Stimulated activated CD8-positive, alpha-beta memory T cell treated with anti-CD3 and anti-CD28 coated beads, Interleukin-7, amount 100 ng/mL, for 1 hour (primary cell): Measurements from ENCODE around the gene RNF34.
"Not testable (repeated sequence)": the region's sequence is repeated elsewhere in the genome, so short reads cannot be mapped to it uniquely, and the experiment has no call there.

ENCODE experiments used
- DNase-seq, 2 donors: peaks; one replicate each; pipeline ENCODE4 v3.0.0-alpha.2; 2020; ENCODE audit warnings: low read depth in 2 of 2

RNF34 gene

GRCh38 chr12:121399391-121400331 lies at the start of gene RNF34:
Gene RNF34, plus strand, starts transcription at chr12:121400118. Its CDS starts 95 bp downstream, at chr12:121400213.
- peak; percentile 93 to 94 for DNase-seq

DNA sequence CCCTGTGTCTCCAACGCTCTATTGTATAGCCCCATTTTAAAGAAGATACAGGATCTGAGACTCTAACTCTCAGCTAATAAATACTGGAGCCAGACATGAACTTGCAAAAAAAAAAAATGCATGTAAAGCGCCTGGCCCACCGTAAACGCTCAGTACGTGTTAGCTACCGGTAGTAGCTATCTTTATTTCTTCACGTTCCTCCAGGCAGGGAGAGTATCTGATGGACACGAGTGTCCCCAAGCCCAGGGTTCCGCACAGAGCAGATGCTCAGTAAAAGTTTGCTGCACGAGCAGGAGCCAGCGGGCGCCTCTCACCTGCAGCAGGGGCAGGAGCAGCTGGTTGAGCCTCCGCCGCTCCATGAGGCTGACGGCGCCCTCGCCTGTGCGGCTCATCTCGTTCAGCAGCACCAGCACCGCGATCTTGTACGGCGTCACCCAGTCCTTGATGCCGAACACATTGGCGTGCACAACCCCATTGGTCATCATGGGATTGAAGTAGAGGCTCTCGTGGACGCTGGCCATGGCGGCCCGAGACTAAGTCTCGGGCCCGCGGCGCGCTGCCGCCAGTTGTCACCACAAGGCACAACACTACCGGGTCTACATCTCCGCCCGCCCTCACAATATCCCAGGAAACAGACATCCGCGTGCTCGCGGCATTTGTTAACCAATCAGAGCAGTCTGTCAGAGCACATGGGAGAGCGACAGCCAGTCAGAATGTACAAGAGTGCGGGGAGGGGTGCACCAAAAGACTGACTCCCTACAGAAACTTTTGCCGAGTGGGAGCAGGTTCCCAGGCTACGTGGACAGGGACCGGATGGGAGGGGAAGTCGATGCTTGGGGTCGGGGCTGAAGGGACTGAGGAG lies 47.9 kb upstream of the RNF34 start, which contains the start of gene ANAPC5:
TSS of gene ANAPC5 (minus strand) at position 592 of the 862 bp plus-strand sequence. CDS start at position 521, 71 bp downstream.
- peak; percentile 74 to 75 for DNase-seq

GRCh38 chr12:121352682-121353018 lies 47.3 kb upstream of the RNF34 start:
- DNase-seq = no peak

GRCh38 chr12:121355818-121356217 lies 44.1 kb upstream of the RNF34 start:
- DNase-seq = no peak

GRCh38 chr12:121356657-121357056 lies 43.3 kb upstream of the RNF34 start:
- no peak for DNase-seq

DNA sequence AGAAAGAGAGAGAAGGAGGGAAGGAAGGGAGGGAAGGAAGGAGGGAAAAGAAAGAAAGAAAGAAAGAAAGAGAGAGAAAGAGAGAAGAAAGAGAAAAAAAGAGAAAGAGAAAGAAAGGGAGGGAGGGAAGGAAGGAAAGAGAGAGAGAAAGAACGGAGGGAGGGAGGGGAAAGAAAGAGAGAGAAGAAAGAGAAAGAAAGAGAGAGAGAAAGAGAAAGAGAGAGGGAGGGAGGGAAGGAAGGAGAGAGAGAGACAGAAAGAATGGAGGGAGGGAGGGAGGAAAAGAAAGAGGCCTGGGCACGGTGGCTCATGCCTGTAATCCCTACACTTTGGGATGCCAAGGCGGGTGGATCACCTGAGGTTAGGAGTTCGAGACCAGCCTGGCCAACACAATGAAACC lies 42.6 kb upstream of the RNF34 start:
- DNase-seq = no peak

DNA sequence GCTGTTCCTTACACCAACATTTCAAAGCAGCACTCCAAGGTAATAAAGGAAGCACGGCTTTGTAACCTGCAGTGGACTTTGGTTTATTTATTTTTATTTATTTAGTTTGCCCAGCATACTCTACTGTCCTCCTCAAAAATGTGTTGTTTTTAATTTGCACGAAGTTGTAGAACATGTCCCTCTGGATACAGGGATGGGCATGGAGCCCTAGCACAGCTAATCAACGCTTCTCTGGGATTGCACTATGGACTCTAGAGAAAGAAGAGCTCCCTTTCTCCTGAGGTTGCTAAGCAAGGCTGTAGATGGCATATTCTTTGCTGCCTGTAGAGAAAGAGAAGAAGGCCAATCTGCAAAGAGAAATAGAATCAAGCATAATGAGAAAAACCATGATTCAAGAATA lies 41.8 kb upstream of the RNF34 start:
- no peak for DNase-seq

DNA sequence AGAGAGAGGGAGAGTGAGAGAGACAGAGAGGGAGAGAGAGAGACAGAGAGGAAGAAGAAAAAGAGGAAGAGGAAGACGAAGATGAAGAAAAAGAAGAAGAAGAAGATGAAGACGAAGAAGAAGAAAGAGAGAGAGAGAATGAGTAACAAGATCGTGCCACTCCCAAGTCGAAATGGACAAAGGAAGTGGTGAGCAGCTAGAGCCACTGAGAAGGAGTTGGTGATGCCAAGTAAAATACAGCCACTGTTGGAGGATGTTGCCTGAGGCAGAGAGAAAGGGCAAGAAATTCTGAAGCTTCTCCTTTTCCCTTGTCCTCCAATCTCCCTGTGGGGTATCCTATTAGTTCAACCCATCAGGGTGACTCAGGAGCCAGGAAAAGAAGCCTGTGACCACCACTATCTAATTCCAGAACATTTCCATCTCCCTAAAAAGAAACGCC lies 35.2 kb upstream of the RNF34 start:
- no peak for DNase-seq

DNA sequence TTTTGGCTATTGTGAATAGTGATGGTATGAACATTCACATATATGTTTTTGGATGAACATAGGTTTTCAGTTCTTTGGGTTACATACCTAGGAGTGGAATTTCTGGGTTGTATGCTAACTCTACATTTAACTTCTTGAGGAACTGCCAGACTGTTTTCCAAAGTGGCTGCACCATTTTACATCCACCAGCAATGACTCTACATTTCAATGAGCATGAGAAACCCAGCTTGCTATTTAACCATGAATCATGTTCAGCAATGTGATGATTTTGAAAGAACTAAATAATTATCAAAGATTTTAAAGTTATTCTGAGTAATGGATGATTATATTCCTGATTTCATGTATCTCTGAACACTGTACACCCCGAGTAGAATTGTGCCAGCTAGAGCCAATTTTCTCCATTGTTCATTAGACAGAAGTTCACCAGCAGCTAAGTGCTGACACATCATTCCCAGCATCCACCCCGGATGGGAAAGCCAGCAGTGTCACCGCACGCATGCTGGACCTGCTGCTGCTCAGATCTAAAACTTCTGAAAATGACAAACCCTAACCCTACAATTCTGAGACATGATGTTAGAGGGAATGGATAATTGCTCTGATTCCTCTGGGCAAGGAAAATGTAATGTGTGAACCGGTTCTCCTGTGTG lies 34.4 kb upstream of the RNF34 start:
- no peak for DNase-seq

GRCh38 chr12:121366063-121366459 lies 33.9 kb upstream of the RNF34 start:
- DNase-seq = no peak

DNA sequence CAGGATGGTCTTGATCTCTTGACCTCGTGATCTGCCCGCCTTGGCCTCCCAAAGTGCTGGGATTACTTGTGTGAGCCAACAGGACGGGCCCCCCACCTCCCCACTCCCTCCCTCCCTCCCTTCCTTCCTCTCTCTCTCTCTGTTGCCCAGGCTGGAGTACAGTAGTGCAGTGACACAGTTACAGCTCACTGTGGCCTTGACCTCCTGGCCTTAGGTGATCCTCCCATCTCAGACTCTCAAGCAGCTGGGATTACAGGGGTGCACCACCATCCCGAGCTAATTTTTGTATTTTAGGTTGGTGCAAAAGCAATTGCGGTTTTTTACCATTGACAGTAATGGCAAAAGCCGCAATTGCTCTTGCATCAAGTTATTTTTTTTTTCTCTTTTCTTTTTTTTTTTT lies 28.5 kb upstream of the RNF34 start:
- DNase-seq = no peak

DNA sequence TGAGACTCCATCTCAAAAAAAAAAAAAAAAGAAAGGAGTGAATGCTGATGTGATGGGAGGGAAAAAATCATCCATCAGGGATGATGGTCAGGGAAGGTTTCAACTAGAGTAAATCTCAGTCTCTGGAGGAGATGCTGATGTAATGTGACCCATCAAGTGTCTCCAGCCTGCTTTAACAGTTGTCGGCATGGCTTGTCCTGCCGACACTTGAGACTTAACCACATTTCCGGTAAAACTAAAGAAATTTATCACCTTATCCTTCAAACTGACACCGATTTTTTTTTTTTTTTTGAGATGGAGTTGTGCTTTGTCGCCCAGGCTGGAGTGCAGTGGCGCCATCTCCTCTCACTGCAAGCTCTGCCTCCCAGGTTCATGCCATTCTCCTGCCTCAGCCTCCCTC lies 26.2 kb upstream of the RNF34 start:
- DNase-seq = no peak

- not testable (repeated sequence) for DNase-seq
Measured at GRCh38 chr12:121374336-121374735, 25.6 kb upstream of the RNF34 start.

- not testable (repeated sequence) for DNase-seq
Measured at GRCh38 chr12:121374945-121375584, 24.9 kb upstream of the RNF34 start.

DNA sequence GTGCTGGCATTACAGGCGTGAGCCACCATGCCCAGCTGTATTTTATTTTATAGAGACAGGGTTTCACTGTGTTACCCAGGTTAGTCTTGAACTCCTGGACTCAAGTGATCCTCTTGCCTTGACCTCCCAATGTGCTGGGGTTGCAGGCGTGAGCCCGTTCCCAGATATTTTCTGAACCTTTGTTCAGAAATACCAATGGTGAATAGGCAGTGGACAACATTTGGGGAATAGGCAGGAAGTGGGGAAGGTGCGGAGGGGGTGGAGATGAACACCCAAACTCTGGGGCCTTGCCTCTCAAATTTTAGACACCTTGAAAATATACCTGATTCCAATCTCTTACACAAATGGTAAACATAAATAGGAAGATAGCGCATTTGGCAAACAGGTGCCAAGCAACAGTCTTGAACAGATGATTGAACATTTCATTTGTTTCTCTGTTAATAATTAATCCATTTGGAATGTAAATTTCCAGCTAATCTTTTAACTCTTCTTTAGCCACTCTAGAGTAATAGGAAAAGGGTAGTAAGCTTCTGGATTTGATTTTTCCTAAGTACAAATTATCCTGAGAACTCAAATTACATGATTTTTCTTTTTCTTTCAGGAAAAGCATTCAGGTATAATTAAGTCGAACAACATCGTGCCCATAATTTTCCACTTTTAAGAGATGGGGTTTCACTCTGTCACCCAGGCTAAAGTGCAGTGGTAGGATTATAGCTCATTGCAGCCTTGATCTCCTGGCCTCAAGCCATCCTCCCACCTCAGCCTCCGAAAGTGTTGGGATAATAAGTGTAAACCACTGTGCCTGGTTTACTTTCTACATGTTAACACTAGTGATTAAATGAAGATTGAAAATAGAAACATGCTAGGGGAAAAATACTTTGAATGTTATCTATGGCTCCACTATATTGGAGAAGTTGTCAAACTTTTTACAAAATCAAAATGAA lies 22.9 kb upstream of the RNF34 start:
- no peak for DNase-seq

DNA sequence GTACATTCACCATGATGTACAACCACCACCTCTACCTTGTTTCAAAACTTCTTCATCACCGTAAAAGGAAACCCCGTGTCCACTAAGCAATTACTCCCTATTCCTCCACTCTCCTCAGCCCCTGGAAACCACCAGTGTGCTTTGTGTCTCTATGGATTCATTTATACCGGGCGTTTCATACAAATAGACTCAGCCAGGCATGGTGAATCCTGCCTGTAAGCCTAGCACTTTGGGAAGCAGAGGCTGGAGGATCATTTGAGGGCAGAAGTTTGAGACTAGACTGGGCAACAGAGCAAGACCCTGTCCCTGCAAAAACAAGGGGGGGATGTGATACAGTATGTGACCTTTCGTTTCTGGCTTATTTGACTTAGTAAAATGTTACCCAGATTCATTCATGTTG lies 21.2 kb upstream of the RNF34 start:
- DNase-seq = no peak

DNA sequence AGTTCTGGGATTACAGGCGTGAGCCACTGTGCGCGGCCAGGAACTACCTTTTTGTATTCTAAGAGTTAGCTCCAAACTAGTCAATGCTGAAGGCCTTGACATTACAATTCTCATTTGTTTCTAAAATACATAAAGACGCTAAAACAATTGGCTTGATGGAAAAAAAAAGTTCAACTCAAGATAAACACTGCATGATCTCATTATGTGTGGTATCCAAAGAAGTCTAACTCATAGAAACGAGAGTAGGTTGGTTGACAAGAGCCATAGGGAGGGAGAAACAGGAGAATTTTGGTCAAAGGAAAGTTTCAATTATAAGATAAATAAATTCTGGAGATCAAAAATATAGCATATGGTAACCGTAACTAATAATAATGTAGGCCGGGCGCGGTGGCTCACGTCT lies 20.0 kb upstream of the RNF34 start:
- no peak for DNase-seq

DNA sequence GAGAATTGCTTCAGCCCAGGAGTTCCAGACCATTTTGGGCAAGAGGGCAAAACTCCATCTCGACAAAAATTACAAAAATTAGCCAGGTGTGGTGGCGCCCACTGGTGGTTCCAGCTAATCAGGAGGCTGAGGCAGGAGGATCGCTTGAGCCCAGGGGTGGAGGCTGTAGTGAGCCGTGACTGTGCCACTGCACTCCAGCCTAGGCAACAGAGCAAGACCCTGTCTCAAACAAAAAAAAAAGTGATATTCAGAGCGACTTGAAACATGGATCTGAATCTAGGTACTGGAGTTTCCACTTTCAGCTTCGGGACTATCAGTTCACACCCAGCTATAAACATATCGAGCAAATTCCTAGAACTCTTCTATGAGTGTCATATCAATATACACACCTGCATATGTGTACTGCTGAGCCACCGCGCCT lies 16.3 kb upstream of the RNF34 start:
- DNase-seq = no peak

DNA sequence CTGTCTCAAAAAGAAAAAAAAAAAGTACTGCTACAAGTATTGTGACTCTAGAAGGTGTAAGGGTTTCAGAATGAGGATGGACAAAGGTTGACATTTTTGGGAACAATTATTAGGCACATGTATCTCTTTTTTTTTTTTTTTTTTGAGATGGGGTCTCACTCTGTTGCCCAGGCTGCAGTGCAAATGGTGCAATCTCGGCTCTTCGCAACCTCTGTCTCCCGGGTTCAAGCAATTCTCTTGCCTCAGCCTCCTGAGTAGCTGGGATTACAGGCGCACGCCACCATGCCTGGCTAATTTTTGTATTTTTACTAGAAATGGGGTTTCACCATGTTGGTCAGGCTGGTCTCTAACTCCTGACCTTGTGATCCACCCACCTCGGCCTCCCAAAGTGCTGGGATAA lies 15.0 kb upstream of the RNF34 start:
- not testable (repeated sequence) for DNase-seq

- no peak for DNase-seq
Measured at GRCh38 chr12:121388421-121388981, 11.4 kb upstream of the RNF34 start.
